Measurements from ENCODE around the gene SND1.

The SND1 gene

GRCh38 chr7:128057909-128058308, 405.9 kb downstream of the SND1 start:
- DNase-seq: no peak

- DNase-seq: no peak
Measured at GRCh38 chr7:128059143-128059988, 407.4 kb downstream of the SND1 start.

- DNase-seq: no peak
Measured at GRCh38 chr7:128060018-128060417, 408.0 kb downstream of the SND1 start.

DNA sequence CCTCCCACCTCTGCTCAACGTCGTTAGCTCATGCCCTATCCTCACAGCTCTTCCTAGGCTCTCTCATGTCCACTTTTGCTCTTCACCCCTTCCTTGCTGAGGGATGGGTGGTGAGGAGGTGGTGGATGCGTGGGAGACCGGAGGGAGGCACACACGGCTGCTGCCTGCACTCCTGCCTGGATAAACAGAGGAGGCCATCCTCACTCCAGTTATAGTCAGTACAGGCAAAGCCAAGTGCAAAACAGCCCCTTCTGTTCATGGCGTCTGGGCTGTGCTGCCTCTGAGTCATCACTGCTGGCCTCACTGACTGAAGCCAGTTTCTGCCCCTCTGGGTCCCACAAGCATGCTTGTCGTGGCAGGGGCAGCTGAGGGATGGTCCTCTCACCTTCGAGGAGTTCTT, 411.1 kb downstream of the SND1 start:
- no peak for DNase-seq

DNA sequence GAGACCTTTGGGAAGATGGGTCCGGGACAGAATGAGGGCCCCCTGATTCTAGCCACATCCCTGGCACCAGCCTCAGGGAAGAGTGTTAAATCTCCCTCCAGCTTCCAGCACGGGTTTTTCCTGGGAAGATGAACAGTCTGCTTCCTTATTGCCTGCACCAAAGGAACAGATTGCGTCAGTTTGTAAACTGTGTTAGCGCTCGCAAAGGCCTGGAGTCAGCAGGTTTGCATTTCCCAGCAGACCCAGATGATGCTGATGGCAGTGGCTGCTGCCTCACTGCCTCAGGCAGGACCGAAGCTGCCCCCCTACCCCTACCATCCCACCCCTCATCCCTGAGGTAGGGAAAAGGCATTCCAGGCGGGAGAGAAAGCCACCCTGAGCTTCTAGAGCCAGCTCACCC, 413.9 kb downstream of the SND1 start:
- no peak for DNase-seq

DNA sequence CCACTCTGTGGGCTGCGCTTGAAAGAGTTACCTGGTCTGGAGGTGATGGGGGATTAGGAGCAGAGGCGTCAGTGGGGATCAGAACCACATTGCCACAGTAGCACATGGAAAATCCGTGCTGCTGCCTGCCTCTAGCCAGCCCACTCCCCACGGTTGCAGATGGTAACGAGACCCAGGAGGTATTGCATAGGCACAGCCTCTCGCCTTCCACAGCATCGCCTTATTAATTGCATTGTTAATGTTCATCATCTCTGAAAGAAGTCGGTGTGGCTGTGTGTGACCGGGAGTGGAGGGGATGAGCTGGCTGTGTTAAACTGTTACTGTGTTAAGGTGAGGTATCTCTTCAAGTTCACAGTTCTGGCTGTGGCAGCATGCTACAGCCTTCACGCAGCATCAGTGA, 414.4 kb downstream of the SND1 start:
- no peak for DNase-seq

DNA sequence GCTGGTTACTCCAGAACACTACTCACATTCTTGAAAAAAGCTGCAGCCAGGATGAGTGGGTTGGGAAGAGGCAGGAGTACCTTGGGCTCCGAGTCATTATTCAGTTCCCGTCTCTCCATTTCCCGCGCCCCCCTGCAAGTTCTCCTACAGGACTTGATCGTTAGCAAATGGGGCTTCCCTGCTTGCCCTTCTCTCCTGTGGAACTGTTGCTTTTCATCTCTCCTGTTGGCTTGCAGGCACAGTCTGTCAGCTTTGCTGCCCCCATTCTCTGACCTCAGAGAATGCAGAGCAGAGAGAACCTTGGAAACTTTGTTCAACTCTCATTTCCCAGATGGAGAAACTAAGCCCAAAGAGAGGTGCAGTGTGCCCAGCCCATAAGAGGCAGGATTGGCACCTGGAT, 414.9 kb downstream of the SND1 start:
- no peak for DNase-seq

DNA sequence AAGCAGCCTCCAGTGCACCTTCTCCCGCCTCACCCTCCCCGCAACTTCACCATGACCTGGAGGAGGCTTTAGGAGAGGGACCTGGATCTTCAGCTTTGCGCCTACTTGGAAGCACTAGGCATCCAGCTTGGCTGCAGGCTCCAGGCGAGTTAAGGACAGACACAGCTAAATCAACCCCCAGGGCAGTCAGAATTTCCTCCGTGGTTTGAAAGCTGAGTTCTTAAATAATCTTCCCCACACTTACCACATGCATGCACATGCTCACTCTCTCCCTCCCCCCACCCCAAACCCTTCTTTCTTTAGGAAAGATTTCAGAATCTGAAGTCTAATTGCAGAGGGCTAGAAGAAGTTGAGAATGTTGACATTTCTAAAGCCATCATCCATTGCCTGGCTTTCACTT, 416.0 kb downstream of the SND1 start:
- no peak for DNase-seq

DNA sequence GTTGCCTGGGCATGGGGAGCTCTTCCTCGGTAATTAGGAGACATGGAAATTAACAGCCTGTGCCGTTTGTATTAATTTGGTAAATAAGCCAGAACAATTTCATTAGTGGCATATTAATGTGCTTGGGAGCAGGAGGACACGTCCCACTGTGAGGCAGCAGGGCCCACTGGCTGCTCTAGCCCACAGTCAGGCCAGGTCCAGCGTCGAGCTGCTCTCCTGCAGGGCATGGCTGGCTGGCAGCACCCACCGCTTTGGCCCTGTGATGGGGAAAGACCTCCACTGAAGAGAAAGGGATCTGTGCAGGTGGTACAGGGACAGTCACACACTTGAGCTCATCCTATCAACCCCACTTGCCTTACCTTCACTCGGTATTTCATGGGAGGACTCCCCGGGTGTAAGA, 416.8 kb downstream of the SND1 start:
- DNase-seq: no peak

- no peak for DNase-seq
Measured at GRCh38 chr7:128069373-128070364, 417.7 kb downstream of the SND1 start.

GRCh38 chr7:128071376-128071775, 419.4 kb downstream of the SND1 start:
- DNase-seq: no peak

DNA sequence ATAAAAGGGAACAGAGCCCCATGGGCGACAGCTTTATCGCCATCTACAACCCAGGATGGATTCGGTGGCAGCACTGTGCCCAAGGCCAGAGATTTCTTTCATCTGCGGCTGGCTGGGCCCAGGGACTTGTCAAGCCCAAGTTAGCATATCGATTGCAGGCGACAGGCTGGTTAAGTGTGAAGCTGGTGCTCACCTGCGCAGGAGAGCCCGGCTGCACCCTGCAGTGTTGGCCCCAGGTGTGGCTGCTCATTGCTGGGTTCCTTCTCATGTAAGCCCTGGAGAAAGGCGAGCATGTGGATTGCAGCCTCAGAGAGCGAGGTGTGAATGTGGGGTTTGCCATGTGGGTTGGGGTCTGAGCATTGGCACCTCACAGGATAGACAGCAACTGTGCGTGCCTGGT, 419.8 kb downstream of the SND1 start:
- DNase-seq: no peak

DNA sequence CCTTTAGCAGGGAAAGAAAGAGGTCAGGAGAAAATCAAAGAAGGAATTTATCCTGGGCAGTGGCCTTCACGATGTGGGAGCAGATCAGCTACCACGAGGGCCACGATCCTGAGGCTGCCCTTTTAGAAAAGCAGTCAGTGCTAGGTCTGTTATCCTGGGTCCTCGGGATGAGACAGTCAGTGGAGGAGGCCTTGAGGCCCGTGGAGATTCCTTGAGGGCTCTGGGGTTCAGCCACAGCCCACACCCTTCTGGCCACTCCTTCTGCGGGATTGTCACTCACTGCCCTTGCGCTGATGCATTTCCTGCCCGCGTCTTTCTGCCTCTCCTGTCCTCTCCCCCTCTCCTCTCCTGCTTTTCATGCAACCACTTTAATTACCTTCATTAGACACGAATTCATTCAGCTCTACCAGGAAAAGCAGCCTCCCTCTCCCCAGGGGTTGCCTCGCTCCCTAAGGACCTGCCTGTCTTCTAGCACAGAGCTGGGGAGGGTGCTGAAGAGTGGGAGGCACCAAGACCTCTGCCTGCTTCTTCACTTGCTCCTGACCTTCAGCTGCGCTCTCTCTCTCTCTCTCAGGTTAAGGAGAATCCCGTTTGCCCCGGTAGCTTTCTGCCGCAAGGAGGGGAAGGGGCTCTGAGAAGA, 421.8 kb downstream of the SND1 start:
- DNase-seq: no peak

DNA sequence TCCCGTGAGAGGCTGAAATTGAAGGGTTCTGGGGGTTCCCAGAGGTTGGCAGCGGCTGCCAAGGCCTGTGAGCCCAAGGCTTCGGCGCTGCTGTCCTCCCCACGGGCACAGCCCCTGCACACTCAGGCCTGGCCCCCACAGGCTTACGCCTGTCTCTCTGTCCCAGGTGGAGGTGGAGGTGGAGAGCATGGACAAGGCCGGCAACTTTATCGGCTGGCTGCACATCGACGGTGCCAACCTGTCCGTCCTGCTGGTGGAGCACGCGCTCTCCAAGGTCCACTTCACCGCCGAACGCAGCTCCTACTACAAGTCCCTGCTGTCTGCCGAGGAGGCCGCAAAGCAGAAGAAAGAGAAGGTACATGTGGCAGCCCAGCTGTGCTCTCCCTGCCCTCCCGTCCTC, 422.3 kb downstream of the SND1 start:
- DNase-seq: no peak

DNA sequence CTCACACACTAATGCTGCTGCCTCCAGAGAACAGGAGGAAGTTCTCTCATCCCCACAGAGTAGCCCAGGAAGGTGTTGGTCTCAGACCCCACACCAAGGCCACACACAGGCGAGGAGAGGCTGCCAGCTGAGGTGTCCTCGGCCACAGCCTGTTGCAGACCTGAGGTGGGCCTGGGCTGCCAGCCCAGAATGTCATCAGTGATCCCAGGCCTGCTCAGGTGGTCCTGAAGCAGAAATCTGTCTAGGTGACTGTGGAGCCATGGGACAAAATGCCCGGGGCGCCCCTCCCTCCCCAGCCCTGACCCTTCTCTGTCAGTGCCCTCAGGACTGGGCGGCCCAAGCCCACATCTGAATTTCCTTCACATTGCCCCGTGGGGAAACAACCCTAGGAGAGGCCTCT, 422.7 kb downstream of the SND1 start:
- DNase-seq: no peak

DNA sequence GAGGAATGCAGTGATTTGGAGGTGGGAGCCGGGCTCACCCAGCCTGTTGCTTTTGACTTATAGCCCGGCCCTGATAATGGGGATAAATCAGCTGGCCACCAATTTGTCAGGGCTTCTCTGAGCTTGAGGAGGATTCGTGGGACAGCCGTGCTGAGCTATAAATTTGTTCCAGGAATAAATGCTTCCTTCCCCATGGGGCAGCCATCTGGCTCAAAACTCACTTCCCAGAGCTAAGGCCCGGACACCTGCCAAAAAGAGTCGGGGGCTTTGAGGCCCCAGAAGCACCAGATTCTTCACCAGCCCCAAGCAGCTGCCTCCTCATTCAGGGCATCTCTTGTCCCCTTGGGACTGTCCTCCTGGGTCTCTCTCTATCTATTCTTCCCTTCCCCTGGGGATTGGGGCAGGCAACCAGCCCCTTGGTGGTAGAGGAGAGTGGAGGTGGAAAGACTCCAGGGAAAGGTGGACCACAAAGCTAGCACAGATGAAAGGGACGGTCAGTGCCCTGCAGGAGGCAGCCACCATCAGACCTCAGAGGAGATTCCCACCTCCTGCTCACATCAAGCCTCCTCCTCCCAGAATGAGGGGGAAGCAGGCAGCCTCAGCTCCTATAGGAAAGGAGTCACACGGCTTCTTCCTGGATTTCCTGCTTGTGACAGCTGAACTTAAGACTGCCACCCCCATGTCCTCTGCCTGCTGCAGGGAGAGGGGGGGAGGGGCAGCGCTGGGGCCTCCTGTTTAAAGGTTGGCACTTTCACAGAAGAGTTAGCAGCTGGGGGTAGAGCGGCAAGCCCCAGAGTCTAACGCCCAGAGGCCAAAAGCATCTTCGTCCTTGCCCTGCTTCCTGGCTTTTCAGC, 423.5 kb downstream of the SND1 start:
- DNase-seq: no peak

GRCh38 chr7:128076196-128076795, 424.3 kb downstream of the SND1 start:
- DNase-seq: no peak

DNA sequence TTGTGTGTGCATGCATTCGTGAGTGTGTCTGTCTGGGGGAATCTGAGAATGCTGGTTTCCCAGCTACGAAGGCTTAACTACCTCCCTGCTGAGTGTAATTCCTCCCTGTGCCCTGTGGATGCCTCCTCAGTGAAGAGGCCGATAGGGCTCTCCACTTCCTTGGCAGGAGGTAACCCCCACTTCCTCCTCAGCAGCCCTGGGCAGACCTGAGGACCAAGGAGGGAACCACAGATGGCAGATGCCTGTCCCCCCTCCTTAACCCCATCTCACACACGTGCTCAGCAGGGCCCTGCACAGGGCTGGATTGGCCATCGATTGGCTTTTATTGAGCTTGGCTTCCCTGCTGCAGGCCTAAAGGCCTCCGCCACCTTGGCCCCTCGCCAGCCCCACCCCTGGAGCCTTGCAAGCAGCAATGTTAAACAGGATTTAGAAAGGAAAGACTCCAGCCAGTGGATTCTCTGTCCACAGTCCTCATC, 424.8 kb downstream of the SND1 start:
- DNase-seq: no peak

GRCh38 chr7:128078309-128078708, 426.3 kb downstream of the SND1 start:
- no peak for DNase-seq

DNA sequence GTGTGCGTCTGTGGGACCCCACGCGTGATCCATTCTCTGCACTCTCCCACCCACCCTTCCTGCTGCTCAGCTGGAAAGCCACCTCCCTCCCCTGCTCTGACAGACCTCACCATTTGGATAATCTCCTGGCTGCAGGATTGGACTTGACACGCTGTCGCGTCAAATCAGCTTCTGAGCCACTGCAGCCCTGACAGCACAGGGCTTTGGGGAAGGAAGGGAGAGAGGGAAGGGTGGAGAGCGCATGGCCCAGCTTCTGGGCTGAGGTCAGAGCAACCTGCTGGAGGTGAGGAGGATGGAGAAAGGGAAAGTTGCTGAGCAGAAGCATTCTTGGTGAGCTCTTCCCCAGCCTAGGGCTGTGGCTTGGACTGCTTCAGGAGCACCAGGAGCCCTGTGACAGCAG, 428.2 kb downstream of the SND1 start:
- no peak for DNase-seq

DNA sequence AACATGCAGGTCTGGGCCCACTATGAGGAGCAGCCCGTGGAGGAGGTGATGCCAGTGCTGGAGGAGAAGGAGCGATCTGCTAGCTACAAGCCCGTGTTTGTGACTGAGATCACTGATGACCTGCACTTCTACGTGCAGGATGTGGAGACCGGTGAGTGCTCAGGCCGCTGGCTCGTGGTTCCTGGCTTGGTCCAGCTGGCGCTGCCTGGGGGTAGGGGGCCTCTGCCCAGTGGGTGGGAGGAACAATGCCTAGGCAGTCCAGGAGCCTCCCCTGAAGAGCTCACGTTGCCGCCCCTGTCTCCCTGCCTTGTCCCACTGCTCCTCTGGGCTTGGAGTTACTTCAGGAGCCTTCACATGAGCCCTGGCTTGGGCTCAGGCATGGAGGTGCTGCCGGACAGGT, 429.4 kb downstream of the SND1 start:
- DNase-seq: no peak

- no peak for DNase-seq
Measured at GRCh38 chr7:128081808-128082207, 429.8 kb downstream of the SND1 start.
